Measurements from ENCODE around the gene MICAL3.

- TF ChIP-seq, protein P1, sequence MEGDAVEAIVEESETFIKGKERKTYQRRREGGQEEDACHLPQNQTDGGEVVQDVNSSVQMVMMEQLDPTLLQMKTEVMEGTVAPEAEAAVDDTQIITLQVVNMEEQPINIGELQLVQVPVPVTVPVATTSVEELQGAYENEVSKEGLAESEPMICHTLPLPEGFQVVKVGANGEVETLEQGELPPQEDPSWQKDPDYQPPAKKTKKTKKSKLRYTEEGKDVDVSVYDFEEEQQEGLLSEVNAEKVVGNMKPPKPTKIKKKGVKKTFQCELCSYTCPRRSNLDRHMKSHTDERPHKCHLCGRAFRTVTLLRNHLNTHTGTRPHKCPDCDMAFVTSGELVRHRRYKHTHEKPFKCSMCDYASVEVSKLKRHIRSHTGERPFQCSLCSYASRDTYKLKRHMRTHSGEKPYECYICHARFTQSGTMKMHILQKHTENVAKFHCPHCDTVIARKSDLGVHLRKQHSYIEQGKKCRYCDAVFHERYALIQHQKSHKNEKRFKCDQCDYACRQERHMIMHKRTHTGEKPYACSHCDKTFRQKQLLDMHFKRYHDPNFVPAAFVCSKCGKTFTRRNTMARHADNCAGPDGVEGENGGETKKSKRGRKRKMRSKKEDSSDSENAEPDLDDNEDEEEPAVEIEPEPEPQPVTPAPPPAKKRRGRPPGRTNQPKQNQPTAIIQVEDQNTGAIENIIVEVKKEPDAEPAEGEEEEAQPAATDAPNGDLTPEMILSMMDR (IDR thresholded peaks at IDR 0.05), result no peak
- no peak for TF ChIP-seq POLR2A (IDR thresholded peaks at IDR 0.05)
Measured at GRCh38 chr22:18067121-18067520, 42.8 kb upstream of the MICAL3 start.
